IMR-90 (cell line): ENCODE measurements around the gene MAN2A1.

Experiments
- BHLHE40 ChIP-seq: fragments of 150-350 bp; IDR thresholded peaks from 2 replicates; pipeline ENCODE4 v1.6.1; 2016; ENCODE audit warnings: mild to moderate bottlenecking, low read depth, low read length
- CEBPB ChIP-seq: IDR thresholded peaks from 2 replicates; pipeline ENCODE4 v1.6.1; 2012; ENCODE audit warnings: low read depth, low read length, improper control_type of control experiment
- MAFK ChIP-seq: IDR thresholded peaks from 2 replicates; pipeline ENCODE4 v1.6.1; 2012; ENCODE audit warnings: low read depth, low read length, improper control_type of control experiment
- MAZ ChIP-seq: IDR thresholded peaks from 2 replicates; pipeline ENCODE4 v1.6.1; 2012; ENCODE audit warnings: low read depth, mild to moderate bottlenecking, low read length, improper control_type of control experiment, moderate library complexity, borderline replicate concordance
- MXI1 ChIP-seq: IDR thresholded peaks from 2 replicates; pipeline ENCODE4 v1.6.1; 2012; ENCODE audit warnings: low read depth, mild to moderate bottlenecking, low read length, moderate library complexity, borderline replicate concordance
- NFE2L2 ChIP-seq: fragments of 150-350 bp; IDR thresholded peaks from 2 replicates; pipeline ENCODE4 v1.6.1; 2016; ENCODE audit warnings: low read depth, mild to moderate bottlenecking, low read length
- POLR2A ChIP-seq: IDR thresholded peaks from 2 replicates; pipeline ENCODE4 v1.6.1; 2012; ENCODE audit warnings: mild to moderate bottlenecking, low read depth, low read length
- RAD21 ChIP-seq: IDR thresholded peaks from 2 replicates; pipeline ENCODE4 v1.6.1; 2012; ENCODE audit warnings: low read length, improper control_type of control experiment
- RFX5 ChIP-seq: IDR thresholded peaks from 2 replicates; pipeline ENCODE4 v1.8.0; 2012; ENCODE audit warnings: low read depth, mild to moderate bottlenecking, low read length, moderate library complexity
- SMC3 ChIP-seq: fragments of 150-350 bp; IDR thresholded peaks from 2 replicates; pipeline ENCODE4 v1.6.1; 2016; ENCODE audit warnings: low read depth, mild to moderate bottlenecking, antibody characterized with exemption, low read length, moderate library complexity
- TF ChIP-seq, protein P1 (sequence below): conservative IDR thresholded peaks from 2 replicates; pipeline ENCODE4 v1.5.1; 2012; ENCODE audit warnings: mild to moderate bottlenecking, low read depth, low read length, improper control_type of control experiment
- TF ChIP-seq, protein P2 (sequence below): fragments of 150-350 bp; IDR thresholded peaks from 2 replicates; pipeline ENCODE4 v1.6.1; 2016; ENCODE audit warnings: low read depth, mild to moderate bottlenecking, low read length, moderate library complexity, borderline replicate concordance
- TF ChIP-seq, protein P3 (sequence below): fragments of 150-350 bp; IDR thresholded peaks from 2 replicates; pipeline ENCODE4 v1.6.1; 2017; ENCODE audit warnings: mild to moderate bottlenecking, antibody characterized with exemption, low read length, low read depth

DNA sequence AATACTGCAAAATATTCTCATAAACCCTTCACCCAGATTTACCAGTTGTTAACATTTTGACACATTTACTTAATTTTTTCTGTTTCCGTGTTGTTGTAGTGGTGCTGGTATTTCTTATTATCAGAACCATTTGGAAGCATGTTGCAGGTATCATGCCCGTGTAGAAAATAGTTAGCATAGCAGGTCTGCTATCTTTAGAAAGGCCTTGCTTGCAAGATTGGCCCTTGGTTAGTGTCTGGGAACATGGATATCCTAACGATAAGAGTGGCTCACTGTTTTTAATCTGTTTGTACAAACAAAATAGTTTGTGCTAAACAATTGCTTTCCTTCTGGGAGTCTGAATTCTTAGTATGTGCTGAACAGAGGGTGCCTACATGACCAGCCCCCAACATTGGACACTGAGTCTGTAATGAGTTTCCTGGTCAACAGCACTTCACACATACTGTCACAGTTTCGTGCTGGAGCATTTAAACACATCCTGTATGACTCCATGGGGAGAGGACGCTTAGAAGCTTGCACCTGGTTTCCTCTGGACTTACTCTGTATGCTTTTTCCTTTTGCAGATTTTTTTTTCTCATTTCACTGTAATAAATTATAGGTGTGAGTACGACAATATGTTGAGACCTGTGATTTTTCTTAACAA lies 66.9 kb downstream of the MAN2A1 start:
- TF ChIP-seq POLR2A (no peak), MAFK (no peak), SMC3 (no peak), RFX5 (no peak), MAZ (no peak), NFE2L2 (no peak), MXI1 (no peak), RAD21 (no peak), BHLHE40 (no peak), CEBPB (no peak)
- TF ChIP-seq, protein P1, sequence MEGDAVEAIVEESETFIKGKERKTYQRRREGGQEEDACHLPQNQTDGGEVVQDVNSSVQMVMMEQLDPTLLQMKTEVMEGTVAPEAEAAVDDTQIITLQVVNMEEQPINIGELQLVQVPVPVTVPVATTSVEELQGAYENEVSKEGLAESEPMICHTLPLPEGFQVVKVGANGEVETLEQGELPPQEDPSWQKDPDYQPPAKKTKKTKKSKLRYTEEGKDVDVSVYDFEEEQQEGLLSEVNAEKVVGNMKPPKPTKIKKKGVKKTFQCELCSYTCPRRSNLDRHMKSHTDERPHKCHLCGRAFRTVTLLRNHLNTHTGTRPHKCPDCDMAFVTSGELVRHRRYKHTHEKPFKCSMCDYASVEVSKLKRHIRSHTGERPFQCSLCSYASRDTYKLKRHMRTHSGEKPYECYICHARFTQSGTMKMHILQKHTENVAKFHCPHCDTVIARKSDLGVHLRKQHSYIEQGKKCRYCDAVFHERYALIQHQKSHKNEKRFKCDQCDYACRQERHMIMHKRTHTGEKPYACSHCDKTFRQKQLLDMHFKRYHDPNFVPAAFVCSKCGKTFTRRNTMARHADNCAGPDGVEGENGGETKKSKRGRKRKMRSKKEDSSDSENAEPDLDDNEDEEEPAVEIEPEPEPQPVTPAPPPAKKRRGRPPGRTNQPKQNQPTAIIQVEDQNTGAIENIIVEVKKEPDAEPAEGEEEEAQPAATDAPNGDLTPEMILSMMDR, result no peak
- TF ChIP-seq, protein P2, sequence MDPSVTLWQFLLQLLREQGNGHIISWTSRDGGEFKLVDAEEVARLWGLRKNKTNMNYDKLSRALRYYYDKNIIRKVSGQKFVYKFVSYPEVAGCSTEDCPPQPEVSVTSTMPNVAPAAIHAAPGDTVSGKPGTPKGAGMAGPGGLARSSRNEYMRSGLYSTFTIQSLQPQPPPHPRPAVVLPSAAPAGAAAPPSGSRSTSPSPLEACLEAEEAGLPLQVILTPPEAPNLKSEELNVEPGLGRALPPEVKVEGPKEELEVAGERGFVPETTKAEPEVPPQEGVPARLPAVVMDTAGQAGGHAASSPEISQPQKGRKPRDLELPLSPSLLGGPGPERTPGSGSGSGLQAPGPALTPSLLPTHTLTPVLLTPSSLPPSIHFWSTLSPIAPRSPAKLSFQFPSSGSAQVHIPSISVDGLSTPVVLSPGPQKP, result no peak
- TF ChIP-seq, protein P3, sequence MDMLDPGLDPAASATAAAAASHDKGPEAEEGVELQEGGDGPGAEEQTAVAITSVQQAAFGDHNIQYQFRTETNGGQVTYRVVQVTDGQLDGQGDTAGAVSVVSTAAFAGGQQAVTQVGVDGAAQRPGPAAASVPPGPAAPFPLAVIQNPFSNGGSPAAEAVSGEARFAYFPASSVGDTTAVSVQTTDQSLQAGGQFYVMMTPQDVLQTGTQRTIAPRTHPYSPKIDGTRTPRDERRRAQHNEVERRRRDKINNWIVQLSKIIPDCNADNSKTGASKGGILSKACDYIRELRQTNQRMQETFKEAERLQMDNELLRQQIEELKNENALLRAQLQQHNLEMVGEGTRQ, result no peak
